LNCaP clone FGC (cell line): ENCODE measurements around the gene TUBA1B.

Experiments
- DNase-seq: peaks from one replicate; pipeline ENCODE4 v3.0.0-alpha.2; 2011; ENCODE audit warnings: low read depth
- H3K4me3 ChIP-seq: 2 replicates; pipeline ENCODE4 v1.5.1; 2011; ENCODE audit warnings: mild to moderate bottlenecking, low read depth, low read length, control low read depth
- CTCF ChIP-seq: IDR thresholded peaks from 2 replicates; pipeline ENCODE4 v1.5.1; 2012; ENCODE audit warnings: mild to moderate bottlenecking; ENCODE audit not compliant: control insufficient read depth, insufficient read depth; ENCODE audit errors: extremely low read depth

Gene TUBA1B

GRCh38 chr12:49126852-49127763 is 4.1 kb downstream of the TUBA1B start:
- H3K4me3 ChIP-seq = no peak overlapping the region
- DNase-seq = no peak
- TF ChIP-seq CTCF = no peak

- no peak overlapping the region for H3K4me3 ChIP-seq
- DNase-seq = peak; percentile 60
- peak; percentile 70 for TF ChIP-seq CTCF
Observed at GRCh38 chr12:49121047-49121696, 10.0 kb downstream of the TUBA1B start.

- no peak for TF ChIP-seq CTCF
- no peak for DNase-seq
Observed at GRCh38 chr12:49111206-49111605, 20.0 kb downstream of the TUBA1B start.

GRCh38 chr12:49110464-49111155 is 20.6 kb downstream of the TUBA1B start, which contains the start of gene LMBR1L:
Gene LMBR1L (minus strand): TSS chr12:49110847. CDS start chr12:49110555, 292 bp downstream.
- DNase-seq = peak; percentile 93
- H3K4me3 ChIP-seq = peak within 1 kb of the TSS; percentile 98
- TF ChIP-seq CTCF = peak; percentile 24; the same call in 1 of the 2 replicates

More at GRCh38 chr12:49111206-49111605, 20.0 kb downstream of the TUBA1B start:
- H3K4me3 ChIP-seq = peak overlapping the region; percentile 98

- DNase-seq = no peak
Observed at GRCh38 chr12:49109641-49110463, 21.3 kb downstream of the TUBA1B start.

More at GRCh38 chr12:49109641-49110463, 21.3 kb downstream of the TUBA1B start:
- no peak for TF ChIP-seq CTCF
- H3K4me3 ChIP-seq = peak overlapping the region; percentile 98
